Trophoblast cell (in vitro differentiated cells and primary cell): ENCODE measurements around the gene THAP7.
"Not testable (repeated sequence)": the region's sequence is repeated elsewhere in the genome, so short reads cannot be mapped to it uniquely, and the experiment has no call there.

Experiments used
- DNase-seq, 2 donors: peaks; one replicate each; pipeline ENCODE4 v3.0.0-alpha.2; 2016
- H2AFZ ChIP-seq: 2 replicates; pipeline ENCODE4 v1.6.1; 2013; ENCODE audit warnings: low read length, moderate library complexity, mild to moderate bottlenecking; ENCODE audit not compliant: insufficient read depth, poor library complexity
- H2AK5ac ChIP-seq: 2 replicates; pipeline ENCODE4 v1.6.1; 2013; ENCODE audit warnings: mild to moderate bottlenecking, low read length
- H2BK120ac ChIP-seq: 2 replicates; pipeline ENCODE4 v1.6.1; 2013; ENCODE audit warnings: low read length, mild to moderate bottlenecking, moderate library complexity; ENCODE audit not compliant: insufficient read depth, poor library complexity
- H2BK12ac ChIP-seq: 2 replicates; pipeline ENCODE4 v1.6.1; 2013; ENCODE audit warnings: mild to moderate bottlenecking, low read length, moderate library complexity
- H2BK5ac ChIP-seq: 2 replicates; pipeline ENCODE4 v1.6.1; 2013; ENCODE audit warnings: low read length, low read depth, moderate library complexity, mild to moderate bottlenecking; ENCODE audit not compliant: poor library complexity
- H3K14ac ChIP-seq: 2 replicates; pipeline ENCODE4 v1.6.1; 2013; ENCODE audit warnings: mild to moderate bottlenecking, low read length
- H3K18ac ChIP-seq: 2 replicates; pipeline ENCODE4 v1.6.1; 2013; ENCODE audit warnings: mild to moderate bottlenecking, low read length
- H3K23ac ChIP-seq: 2 replicates; pipeline ENCODE4 v1.6.1; 2013; ENCODE audit warnings: low read length
- H3K27ac ChIP-seq: 2 replicates; pipeline ENCODE4 v1.5.1; 2013; ENCODE audit warnings: low read depth, mild to moderate bottlenecking, inconsistent platforms, low read length, moderate library complexity
- H3K27me3 ChIP-seq: 2 replicates; pipeline ENCODE4 v1.6.1; 2013; ENCODE audit warnings: inconsistent platforms, mild to moderate bottlenecking, low read length, moderate library complexity; ENCODE audit not compliant: insufficient read depth
- H3K36me3 ChIP-seq, 2 experiments: 1 replicate in 1 of 2; 2 replicates in 1 of 2; pipeline ENCODE4 v1.6.1; 2013; ENCODE audit warnings: low read length in 2 of 2, mild to moderate bottlenecking in 2 of 2, moderate library complexity in 1 of 2; ENCODE audit not compliant: insufficient read depth in 2 of 2, control insufficient read depth in 1 of 2
- H3K4ac ChIP-seq: 2 replicates; pipeline ENCODE4 v1.6.1; 2013; ENCODE audit warnings: low read depth, mild to moderate bottlenecking, low read length, moderate library complexity
- H3K4me1 ChIP-seq, 2 experiments: 1 replicate in 1 of 2; 2 replicates in 1 of 2; pipeline ENCODE4 v1.6.1; 2013; ENCODE audit warnings: low read length in 2 of 2, mild to moderate bottlenecking in 2 of 2, moderate library complexity in 1 of 2; ENCODE audit not compliant: insufficient read depth in 2 of 2, control insufficient read depth in 1 of 2
- H3K4me2 ChIP-seq: 2 replicates; pipeline ENCODE4 v1.6.1; 2013; ENCODE audit warnings: inconsistent platforms, mild to moderate bottlenecking, low read length, moderate library complexity
- H3K4me3 ChIP-seq: 2 replicates; pipeline ENCODE4 v1.5.1; 2013; ENCODE audit warnings: mild to moderate bottlenecking, low read depth, low read length, inconsistent platforms
- H3K79me1 ChIP-seq: one replicate; pipeline ENCODE4 v1.6.1; 2013; ENCODE audit warnings: low read length
- H3K79me2 ChIP-seq: 2 replicates; pipeline ENCODE4 v1.6.1; 2013; ENCODE audit warnings: low read length, mild to moderate bottlenecking; ENCODE audit not compliant: control insufficient read depth, insufficient read depth, poor library complexity
- H3K9ac ChIP-seq: 2 replicates; pipeline ENCODE4 v1.6.1; 2013; ENCODE audit warnings: mild to moderate bottlenecking, low read length
- H3K9me3 ChIP-seq: 2 replicates; pipeline ENCODE4 v1.6.1; 2013; ENCODE audit warnings: low read depth, mild to moderate bottlenecking, control low read depth, inconsistent platforms, low read length; ENCODE audit not compliant: insufficient read depth
- H4K12ac ChIP-seq: 2 replicates; pipeline ENCODE4 v1.6.1; 2013; ENCODE audit warnings: low read depth, mild to moderate bottlenecking, low read length, moderate library complexity
- H4K8ac ChIP-seq: 2 replicates; pipeline ENCODE4 v1.6.1; 2013; ENCODE audit warnings: low read depth, mild to moderate bottlenecking, low read length, moderate library complexity
- H4K91ac ChIP-seq: one replicate; pipeline ENCODE4 v1.6.1; 2013; ENCODE audit warnings: low read depth, mild to moderate bottlenecking, low read length, moderate library complexity
- WGBS: extraction: QIAGEN DNeasy Blood & Tissue Kit; methylation state at CpG from one replicate; pipeline ENCODE4 v1.1.7; 2013; ENCODE audit warnings: missing lambda C conversion rate; ENCODE audit not compliant: insufficient read length, insufficient coverage; ENCODE audit errors: extremely low coverage; 5-methylcytosine and 5-hydroxymethylcytosine counted together

The THAP7 gene

DNA sequence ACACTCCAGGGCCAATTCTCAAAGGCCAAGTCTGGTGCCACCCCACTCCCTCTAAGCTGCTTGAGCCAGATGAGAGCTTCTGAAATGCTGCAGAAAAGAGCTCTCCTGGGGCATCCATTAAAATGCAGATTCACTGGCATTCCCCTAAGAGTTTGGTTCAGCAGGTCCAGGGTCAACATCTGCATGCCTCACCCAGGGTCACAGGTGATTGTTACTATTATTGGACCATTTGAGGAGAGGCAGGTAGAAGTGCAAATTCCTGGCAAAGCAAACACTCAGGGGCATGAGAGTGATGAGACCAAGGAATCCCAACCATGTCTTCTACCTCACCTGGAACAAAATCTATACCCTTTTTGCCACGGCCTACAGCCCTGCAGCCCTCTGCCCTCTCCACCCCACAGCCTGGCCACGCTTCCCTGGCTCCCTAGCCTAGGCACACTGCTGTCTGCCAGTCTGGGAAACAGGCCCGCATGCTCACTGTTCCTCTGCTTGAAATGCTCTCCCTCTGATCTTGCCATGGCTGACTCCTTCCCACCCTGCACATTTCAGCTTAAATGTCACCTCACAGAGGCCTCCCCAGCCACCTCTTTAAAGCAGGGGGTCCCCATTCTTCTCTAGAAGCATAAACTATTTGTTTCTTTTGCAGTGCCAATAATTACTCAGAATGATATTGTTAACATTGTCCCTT, 8.7 kb upstream of the THAP7 start:
- no peak for DNase-seq
- Histone ChIP-seq H3K18ac (no peak overlapping the region), H4K8ac (no peak overlapping the region), H3K79me2 (no peaks in the 10 kb centered on the region), H2AK5ac (no peak overlapping the region), H4K12ac (no peak overlapping the region), H3K4me1 (peaks cover 14 to 16% of the 10 kb centered on the region in 2 experiments), H3K14ac (no peak overlapping the region), H2BK12ac (no peak overlapping the region), H3K9ac (no peak overlapping the region), H3K4me2 (no peak overlapping the region), H3K36me3 (no peaks in the 10 kb centered on the region), H2BK120ac (no peak overlapping the region), H3K27ac (no peak overlapping the region), H2AFZ (no peak overlapping the region), H3K4me3 (no peak overlapping the region), H3K9me3 (no peaks in the 10 kb centered on the region), H3K79me1 (peaks cover 3% of the 10 kb centered on the region), H3K27me3 (no peaks in the 10 kb centered on the region), H2BK5ac (no peak overlapping the region), H3K4ac (no peak overlapping the region), H3K23ac (no peak overlapping the region), H4K91ac (no peak overlapping the region)
- WGBS, result no CpG with 5 or more reads among the region's 3 CpGs

GRCh38 chr22:21009638-21010425, 7.9 kb upstream of the THAP7 start:
- H3K4me1 ChIP-seq, result peaks cover 7 to 10% of the 10 kb centered on the region in 2 experiments
- no peak overlapping the region for H4K12ac ChIP-seq
- H2AFZ ChIP-seq, result no peak overlapping the region
- H3K27ac ChIP-seq, result no peak overlapping the region
- no peaks in the 10 kb centered on the region for H3K36me3 ChIP-seq
- no peak overlapping the region for H3K4me3 ChIP-seq
- no peak overlapping the region for H2AK5ac ChIP-seq
- H3K14ac ChIP-seq, result no peak overlapping the region
- H2BK120ac ChIP-seq, result no peak overlapping the region
- DNase-seq, result peak; percentile 38 to 79
- no peak overlapping the region for H3K4me2 ChIP-seq
- H3K4ac ChIP-seq, result no peak overlapping the region
- H3K18ac ChIP-seq, result no peak overlapping the region
- no peak overlapping the region for H4K8ac ChIP-seq
- no peak overlapping the region for H2BK12ac ChIP-seq
- H3K23ac ChIP-seq, result no peak overlapping the region
- no peak overlapping the region for H3K9ac ChIP-seq
- no CpG with 5 or more reads among the region's 10 CpGs for WGBS
- H3K79me2 ChIP-seq, result no peaks in the 10 kb centered on the region
- no peaks in the 10 kb centered on the region for H3K27me3 ChIP-seq
- no peak overlapping the region for H4K91ac ChIP-seq
- peaks cover 3% of the 10 kb centered on the region for H3K79me1 ChIP-seq
- no peak overlapping the region for H2BK5ac ChIP-seq
- no peaks in the 10 kb centered on the region for H3K9me3 ChIP-seq

DNA sequence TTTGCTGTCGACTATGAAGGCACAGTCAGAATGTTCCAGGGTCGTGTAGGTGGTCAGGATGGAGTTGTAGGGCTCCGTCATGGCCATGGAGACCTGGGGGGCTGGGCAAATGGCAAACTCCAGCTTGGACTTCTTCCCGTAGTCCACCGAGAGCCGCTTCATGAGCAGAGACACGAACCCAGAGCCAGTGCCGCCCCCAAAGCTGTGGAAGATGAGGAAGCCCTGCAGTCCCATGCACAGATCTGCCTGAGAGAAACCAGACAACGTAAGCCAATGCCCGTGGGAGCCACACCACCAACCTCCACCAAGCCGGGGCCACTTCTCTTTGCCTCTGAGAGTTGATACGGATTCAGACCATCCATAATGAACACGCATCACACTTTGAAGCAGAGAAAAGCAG, 7.3 kb upstream of the THAP7 start:
- not testable (repeated sequence) for H3K4me3 ChIP-seq, H3K36me3 ChIP-seq, H4K12ac ChIP-seq, H3K18ac ChIP-seq, H2AK5ac ChIP-seq, H4K8ac ChIP-seq, H4K91ac ChIP-seq, H3K4me2 ChIP-seq, H3K9me3 ChIP-seq, H2BK12ac ChIP-seq, H3K9ac ChIP-seq, H3K14ac ChIP-seq, H3K27ac ChIP-seq, H3K23ac ChIP-seq, H3K27me3 ChIP-seq, H2BK120ac ChIP-seq, H3K4ac ChIP-seq, H3K79me1 ChIP-seq, DNase-seq, H2BK5ac ChIP-seq, H3K79me2 ChIP-seq, H2AFZ ChIP-seq, H3K4me1 ChIP-seq
- no CpG with 5 or more reads among the region's 13 CpGs for WGBS

- no peaks in the 10 kb centered on the region for H3K27me3 ChIP-seq
- H2BK5ac ChIP-seq, result no peak overlapping the region
- H2AK5ac ChIP-seq, result no peak overlapping the region
- no peak overlapping the region for H2BK120ac ChIP-seq
- H3K9ac ChIP-seq, result no peak overlapping the region
- H4K12ac ChIP-seq, result no peak overlapping the region
- no peak overlapping the region for H2AFZ ChIP-seq
- no peak overlapping the region for H3K4ac ChIP-seq
- H3K79me1 ChIP-seq, result peaks cover 17% of the 10 kb centered on the region
- peaks cover 14 to 20% of the 10 kb centered on the region in 2 experiments for H3K4me1 ChIP-seq
- H2BK12ac ChIP-seq, result no peak overlapping the region
- no peak overlapping the region for H3K14ac ChIP-seq
- DNase-seq, result no peak
- no peak overlapping the region for H3K18ac ChIP-seq
- H3K4me3 ChIP-seq, result no peak overlapping the region
- H3K23ac ChIP-seq, result no peak overlapping the region
- peaks cover 15% of the 10 kb centered on the region for H3K79me2 ChIP-seq
- no peak overlapping the region for H4K91ac ChIP-seq
- H3K4me2 ChIP-seq, result no peak overlapping the region
- no peak overlapping the region for H4K8ac ChIP-seq
- H3K27ac ChIP-seq, result no peak overlapping the region
- peaks cover 15 to 17% of the 10 kb centered on the region in 2 experiments for H3K36me3 ChIP-seq
- no peaks in the 10 kb centered on the region for H3K9me3 ChIP-seq
- WGBS, result no CpG with 5 or more reads among the region's 4 CpGs
These were observed 1.9 kb upstream of the THAP7 start for GRCh38 chr22:21003782-21004181.
